GM10266 (cell line): ENCODE results near the gene RPL4.

ENCODE experiments used
- DNase-seq: peaks from one replicate; pipeline ENCODE4 v3.0.0; 2012; ENCODE audit errors: extremely low spot score
- CTCF ChIP-seq: IDR thresholded peaks from 2 replicates; pipeline ENCODE4 v1.5.1; 2012; ENCODE audit warnings: mild to moderate bottlenecking, low read depth; ENCODE audit not compliant: control insufficient read depth, insufficient read depth; ENCODE audit errors: missing control alignments

The RPL4 gene

GRCh38 chr15:66488525-66488924 is 16.1 kb downstream of the RPL4 start:
- no peak for TF ChIP-seq CTCF
- no peak for DNase-seq

DNA sequence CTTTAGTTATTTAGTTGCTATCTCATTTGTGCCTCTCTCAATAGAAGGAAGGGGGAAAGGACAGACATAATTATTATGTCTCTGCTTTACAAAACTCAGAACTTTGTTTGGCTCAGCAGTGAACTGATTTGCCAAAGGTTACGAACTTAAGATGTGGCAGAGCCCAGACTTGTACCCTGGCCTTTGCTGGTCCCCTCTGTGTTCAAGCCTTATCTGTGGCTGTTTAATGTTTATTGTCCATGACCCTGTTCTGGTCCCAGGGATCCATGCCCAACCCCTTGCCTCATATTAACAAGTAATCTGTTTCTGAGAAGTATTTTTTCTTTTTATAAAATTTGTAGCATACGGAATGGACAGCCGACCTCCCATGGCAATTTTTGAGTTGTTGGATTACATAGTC is 17.8 kb downstream of the RPL4 start:
- DNase-seq, result no peak
- no peak for TF ChIP-seq CTCF

DNA sequence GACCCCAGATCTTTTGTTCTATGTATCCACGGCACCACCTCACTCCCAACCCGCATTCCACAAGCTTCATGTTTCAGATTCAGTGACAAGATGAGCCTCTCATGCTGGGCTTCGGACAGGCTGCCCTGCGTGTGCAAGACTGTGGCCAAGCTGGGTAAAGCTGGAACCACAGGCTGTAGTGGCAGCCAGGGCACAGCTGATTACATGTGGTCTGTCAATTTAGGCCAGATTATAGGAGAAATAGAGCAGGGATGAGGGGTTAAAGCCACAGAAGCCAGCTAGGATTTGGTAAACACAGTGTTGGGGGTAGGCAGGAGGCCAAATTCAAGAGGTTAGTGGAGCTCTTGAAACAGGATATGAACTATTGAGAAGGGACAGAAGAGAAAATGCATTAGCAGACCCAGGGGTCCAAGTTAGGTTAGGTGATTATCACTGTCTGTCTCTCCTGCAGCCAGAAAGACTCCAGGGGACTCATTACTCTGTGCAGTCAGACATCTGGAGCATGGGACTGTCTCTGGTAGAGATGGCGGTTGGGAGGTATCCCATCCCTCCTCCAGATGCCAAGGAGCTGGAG is 20.0 kb downstream of the RPL4 start:
- no peak for TF ChIP-seq CTCF
- no peak for DNase-seq

- TF ChIP-seq CTCF, result no peak
- no peak for DNase-seq
Observed at GRCh38 chr15:66483131-66483566, 21.5 kb downstream of the RPL4 start.

GRCh38 chr15:66482539-66482938 is 22.1 kb downstream of the RPL4 start:
- TF ChIP-seq CTCF, result no peak
- DNase-seq, result no peak

DNA sequence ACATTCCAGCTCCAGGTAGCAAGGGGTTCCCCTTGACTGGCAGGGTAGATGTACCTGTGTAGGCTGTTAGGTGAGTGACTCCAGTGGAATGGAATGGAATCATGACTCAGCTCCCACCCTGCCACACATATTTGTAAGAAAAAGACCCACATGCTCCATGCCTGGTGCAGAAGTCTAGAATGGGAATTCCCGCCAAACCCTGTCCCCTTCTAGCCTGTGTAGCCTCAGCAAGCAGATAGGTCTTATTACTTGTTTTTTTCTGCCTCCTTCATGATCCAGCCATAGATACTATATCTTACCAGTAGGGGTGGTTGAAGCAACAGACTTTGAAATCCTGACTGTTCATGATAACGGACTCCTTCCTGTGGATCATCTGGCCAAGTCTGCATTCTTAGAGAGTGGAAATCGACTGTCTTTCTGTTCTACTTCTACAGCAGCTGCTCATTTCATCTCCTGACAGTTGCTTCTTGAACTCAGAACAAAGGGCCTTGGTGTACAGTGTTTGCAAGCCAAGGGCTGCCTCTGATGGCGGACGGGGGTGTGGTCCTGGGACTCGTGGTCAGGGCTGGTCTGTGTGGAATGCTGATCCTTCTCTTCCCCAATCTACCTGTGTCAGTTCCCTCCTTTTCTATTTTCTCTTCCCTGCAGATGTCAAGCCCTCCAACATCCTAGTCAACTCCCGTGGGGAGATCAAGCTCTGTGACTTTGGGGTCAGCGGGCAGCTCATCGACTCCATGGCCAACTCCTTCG is 23.4 kb downstream of the RPL4 start:
- TF ChIP-seq CTCF, result no peak
- DNase-seq, result no peak

DNA sequence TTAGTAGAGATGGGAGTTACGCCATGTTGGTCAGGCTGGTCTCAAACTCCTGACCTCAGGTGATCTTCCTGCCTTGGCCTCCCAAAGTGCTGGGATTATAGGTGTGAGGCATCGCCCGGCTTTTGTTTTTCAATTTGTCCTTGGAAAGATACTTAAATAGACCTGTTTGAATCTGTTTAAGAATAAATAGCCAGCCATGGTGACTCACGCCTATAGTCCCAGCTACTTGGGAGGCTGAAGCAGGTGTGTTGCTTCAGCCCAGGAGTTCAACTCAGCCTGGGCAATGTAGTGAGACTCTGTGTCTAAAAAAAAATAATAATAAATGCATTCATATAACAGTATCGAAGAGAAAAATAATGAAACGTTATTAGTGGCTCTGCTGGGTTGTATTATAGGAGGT is 24.4 kb downstream of the RPL4 start:
- no peak for TF ChIP-seq CTCF
- DNase-seq, result no peak
